Measurements from ENCODE around the gene LHCGR. TPM values are rescaled to one million over a fixed set of nuclear protein-coding genes. Genes with fewer than 3 reads are reported as not detected.

Gene LHCGR
- total RNA-seq, 2 experiments from 2014 or later, result not detected

GRCh38 chr2:48712151-48712550, 43.4 kb downstream of the LHCGR start:
- no peak overlapping the region for H2AFZ ChIP-seq (ENCODE audit: low read length)
- DNase-seq (ENCODE audit: low spot score), result no peak
- H3K4me2 ChIP-seq (ENCODE audit: low read length), result no peak overlapping the region
- ChIA-PET CTCF (ENCODE audit: unreplicated experiment) (no interaction called here), POLR2A (interaction anchor here (0.6 kb wide), 1 partner anchor 38 kb away, joined by 7 read pairs; no protein-coding TSS in a partner anchor)
- no peaks in the 10 kb centered on the region for H4K20me1 ChIP-seq (ENCODE audit: insufficient read depth, low read length)
- intact Hi-C loops (cut with micrococcal nuclease; ENCODE audit: unreplicated experiment), result no loop called here
- H3K9me3 ChIP-seq (ENCODE audit: low read length), result no peaks in the 10 kb centered on the region
- no TSS peak for BruUV-seq (replicated peaks)
- H3K79me2 ChIP-seq (ENCODE audit: insufficient read depth, low read depth, low read length), result no peaks in the 10 kb centered on the region
- TF ChIP-seq CTCF (conservative IDR thresholded peaks at IDR 0.05; ENCODE audit: low read length) (no peak), EZH2phosphoT487 (IDR thresholded peaks at IDR 0.05; ENCODE audit: borderline replicate concordance, low read depth, low read length) (no peak)
- no peak overlapping the region for H3K27ac ChIP-seq (ENCODE audit: low read depth, low read length, poor library complexity, severe bottlenecking)
- H3K4me3 ChIP-seq (ENCODE audit: low read depth, low read length, poor library complexity, severe bottlenecking), result no peak overlapping the region
- H3K36me3 ChIP-seq (ENCODE audit: insufficient read depth, low read length), result no peaks in the 10 kb centered on the region
- H3K4me1 ChIP-seq (ENCODE audit: insufficient read depth, low read length, poor library complexity, severe bottlenecking), result no peaks in the 10 kb centered on the region
- H3K9me2 ChIP-seq (ENCODE audit: insufficient read depth, low read length), result no peaks in the 10 kb centered on the region

- Histone ChIP-seq H3K9me3 (ENCODE audit: low read length) (no peaks in the 10 kb centered on the region), H3K36me3 (ENCODE audit: insufficient read depth, low read length) (no peaks in the 10 kb centered on the region), H3K4me3 (ENCODE audit: low read depth, low read length, poor library complexity, severe bottlenecking) (no peak overlapping the region), H3K79me2 (ENCODE audit: insufficient read depth, low read depth, low read length) (no peaks in the 10 kb centered on the region), H3K9me2 (ENCODE audit: insufficient read depth, low read length) (no peaks in the 10 kb centered on the region), H3K4me1 (ENCODE audit: insufficient read depth, low read length, poor library complexity, severe bottlenecking) (no peaks in the 10 kb centered on the region), H4K20me1 (ENCODE audit: insufficient read depth, low read length) (no peaks in the 10 kb centered on the region), H3K4me2 (ENCODE audit: low read length) (no peak overlapping the region), H3K27ac (ENCODE audit: low read depth, low read length, poor library complexity, severe bottlenecking) (no peak overlapping the region), H2AFZ (ENCODE audit: low read length) (no peak overlapping the region)
- CTCF ChIA-PET (ENCODE audit: unreplicated experiment), result no interaction called here
- intact Hi-C loops (cut with micrococcal nuclease; ENCODE audit: unreplicated experiment), result no loop called here
- no peak for DNase-seq (ENCODE audit: low spot score)
- POLR2A ChIA-PET, result no interaction called here
- BruUV-seq (replicated peaks), result no TSS peak
- TF ChIP-seq EZH2phosphoT487 (IDR thresholded peaks at IDR 0.05; ENCODE audit: borderline replicate concordance, low read depth, low read length) (no peak), CTCF (conservative IDR thresholded peaks at IDR 0.05; ENCODE audit: low read length) (no peak)
Observed at GRCh38 chr2:48711343-48711742, 44.2 kb downstream of the LHCGR start.

GRCh38 chr2:48709096-48710034, 46.2 kb downstream of the LHCGR start:
- H3K36me3 ChIP-seq (ENCODE audit: insufficient read depth, low read length), result no peaks in the 10 kb centered on the region
- H3K4me2 ChIP-seq (ENCODE audit: low read length), result no peak overlapping the region
- TF ChIP-seq EZH2phosphoT487 (IDR thresholded peaks at IDR 0.05; ENCODE audit: borderline replicate concordance, low read depth, low read length) (no peak), CTCF (conservative IDR thresholded peaks at IDR 0.05; ENCODE audit: low read length) (no peak)
- ChIA-PET POLR2A (interaction anchor here (0.6 kb wide), 1 partner anchor 22 kb away, joined by 3 read pairs; no protein-coding TSS in a partner anchor), CTCF (ENCODE audit: unreplicated experiment) (no interaction called here)
- H3K27ac ChIP-seq (ENCODE audit: low read depth, low read length, poor library complexity, severe bottlenecking), result no peak overlapping the region
- intact Hi-C loops (cut with micrococcal nuclease; ENCODE audit: unreplicated experiment), result no loop called here
- H2AFZ ChIP-seq (ENCODE audit: low read length), result no peak overlapping the region
- H4K20me1 ChIP-seq (ENCODE audit: insufficient read depth, low read length), result no peaks in the 10 kb centered on the region
- H3K4me1 ChIP-seq (ENCODE audit: insufficient read depth, low read length, poor library complexity, severe bottlenecking), result no peaks in the 10 kb centered on the region
- BruUV-seq (replicated peaks), result no TSS peak
- H3K9me3 ChIP-seq (ENCODE audit: low read length), result no peaks in the 10 kb centered on the region
- no peak for DNase-seq (ENCODE audit: low spot score)
- H3K9me2 ChIP-seq (ENCODE audit: insufficient read depth, low read length), result no peaks in the 10 kb centered on the region
- no peak overlapping the region for H3K4me3 ChIP-seq (ENCODE audit: low read depth, low read length, poor library complexity, severe bottlenecking)
- no peaks in the 10 kb centered on the region for H3K79me2 ChIP-seq (ENCODE audit: insufficient read depth, low read depth, low read length)
